Fibroblast of skin of left quadriceps (primary cell): Measurements from ENCODE around the gene ZC3HAV1.
"Not testable (repeated sequence)": the region's sequence is repeated elsewhere in the genome, so short reads cannot be mapped to it uniquely, and the experiment has no call there.

Source experiments
- DNase-seq, 2 experiments: peaks; one replicate each; pipeline ENCODE4 v3.0.0-alpha.2; 2013; ENCODE audit warnings: low read depth in 2 of 2

Gene ZC3HAV1

DNA sequence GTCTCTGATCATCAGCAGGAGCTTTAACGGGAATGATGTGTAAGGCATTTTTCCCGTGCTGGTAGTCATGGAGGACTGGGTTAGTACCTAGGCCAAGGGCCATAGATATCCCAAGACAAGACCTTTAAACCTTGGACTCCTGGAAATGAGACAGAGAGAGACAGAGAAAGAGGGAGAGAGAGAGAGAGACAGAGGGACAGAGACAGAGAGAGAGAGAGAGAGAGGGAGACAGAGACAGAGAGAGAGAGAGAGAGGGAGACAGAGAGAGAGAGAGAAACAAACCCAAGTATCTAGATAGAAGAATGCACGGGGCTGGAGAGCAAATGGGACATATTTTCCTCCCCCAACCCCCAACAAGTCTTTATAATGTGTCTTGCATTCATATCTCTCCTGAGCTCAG, 22.3 kb downstream of the ZC3HAV1 start:
- no peak for DNase-seq

- DNase-seq = no peak
These were observed 23.1 kb downstream of the ZC3HAV1 start for GRCh38 chr7:139086454-139086853.

DNA sequence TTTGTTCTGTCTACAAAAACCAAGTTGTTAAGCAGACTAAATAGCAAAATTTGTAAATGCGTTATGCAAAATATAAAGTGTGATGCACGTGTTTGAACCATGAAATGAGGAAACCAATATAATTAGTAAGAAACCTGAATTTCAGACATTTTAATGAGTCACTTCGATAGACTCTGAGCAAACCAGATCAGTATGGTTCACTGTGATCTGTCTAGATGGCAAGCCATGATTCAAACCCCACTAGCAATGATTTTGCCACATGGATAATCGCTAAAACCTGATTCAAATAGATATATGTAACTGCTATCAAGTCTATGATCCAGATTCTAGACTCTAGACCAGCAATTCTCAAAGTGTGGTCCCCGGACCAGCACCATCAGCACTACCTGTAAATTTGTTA, 24.8 kb downstream of the ZC3HAV1 start:
- no peak for DNase-seq

DNA sequence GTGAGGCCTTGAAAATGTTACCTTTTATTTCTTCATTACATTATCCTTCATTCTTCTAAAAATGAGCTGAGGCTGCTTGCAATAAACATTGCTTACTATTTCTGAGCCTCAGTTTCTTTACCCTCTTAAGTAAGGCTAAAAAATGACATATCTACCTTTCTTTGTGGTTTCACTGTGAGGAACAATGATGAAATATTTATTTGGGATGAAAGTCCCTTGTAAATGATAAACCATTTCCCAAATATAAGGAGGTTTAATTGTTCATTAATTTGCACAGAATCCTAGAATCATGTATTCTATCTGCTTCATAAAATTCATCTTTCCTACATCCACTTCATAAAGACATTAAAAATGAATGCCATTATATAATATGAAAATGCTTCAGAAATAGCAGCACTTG, 27.9 kb downstream of the ZC3HAV1 start:
- DNase-seq = no peak

GRCh38 chr7:139080905-139081304, 28.6 kb downstream of the ZC3HAV1 start:
- no peak for DNase-seq

GRCh38 chr7:139079861-139080260, 29.7 kb downstream of the ZC3HAV1 start:
- DNase-seq = no peak

DNA sequence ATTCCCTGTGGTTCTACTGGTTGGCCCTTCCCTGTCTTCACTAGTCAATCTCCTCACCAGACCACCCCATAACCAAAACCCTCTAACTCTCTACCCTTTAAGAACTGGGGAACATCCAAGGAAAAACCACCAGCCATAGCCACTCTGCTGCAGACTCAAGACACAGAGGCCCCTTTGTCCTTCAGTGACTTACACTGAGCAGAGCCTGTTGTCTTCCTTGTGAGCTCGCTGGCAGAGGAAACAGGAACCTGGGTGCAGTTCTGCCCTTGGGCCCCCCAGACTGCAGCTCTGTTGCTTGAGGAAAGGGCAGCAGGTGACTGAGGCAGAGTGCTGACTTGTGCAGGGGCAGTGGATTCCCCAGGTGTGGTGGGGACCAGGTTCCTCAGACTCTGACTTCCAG, 30.6 kb downstream of the ZC3HAV1 start:
- DNase-seq = no peak

GRCh38 chr7:139078399-139078798, 31.1 kb downstream of the ZC3HAV1 start:
- DNase-seq = no peak

DNA sequence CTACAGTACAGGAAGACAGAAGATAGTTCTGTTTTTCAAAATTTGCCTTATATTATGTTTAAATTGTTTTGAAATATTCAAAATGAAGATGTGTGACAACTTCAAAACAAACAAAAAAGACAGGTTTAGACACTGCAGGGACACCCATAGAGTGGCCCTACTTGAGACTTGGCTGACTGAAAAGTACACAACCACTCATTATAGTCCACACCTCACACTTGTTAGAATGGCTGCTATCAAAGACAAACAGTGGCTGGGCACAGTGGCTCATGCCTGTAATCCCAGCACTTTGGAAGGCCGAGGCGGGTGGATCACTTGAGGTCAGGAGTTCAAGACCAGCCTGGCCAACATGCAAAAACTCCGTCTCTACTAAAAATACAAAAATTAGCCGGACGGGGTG, 31.8 kb downstream of the ZC3HAV1 start:
- not testable (repeated sequence) for DNase-seq

DNA sequence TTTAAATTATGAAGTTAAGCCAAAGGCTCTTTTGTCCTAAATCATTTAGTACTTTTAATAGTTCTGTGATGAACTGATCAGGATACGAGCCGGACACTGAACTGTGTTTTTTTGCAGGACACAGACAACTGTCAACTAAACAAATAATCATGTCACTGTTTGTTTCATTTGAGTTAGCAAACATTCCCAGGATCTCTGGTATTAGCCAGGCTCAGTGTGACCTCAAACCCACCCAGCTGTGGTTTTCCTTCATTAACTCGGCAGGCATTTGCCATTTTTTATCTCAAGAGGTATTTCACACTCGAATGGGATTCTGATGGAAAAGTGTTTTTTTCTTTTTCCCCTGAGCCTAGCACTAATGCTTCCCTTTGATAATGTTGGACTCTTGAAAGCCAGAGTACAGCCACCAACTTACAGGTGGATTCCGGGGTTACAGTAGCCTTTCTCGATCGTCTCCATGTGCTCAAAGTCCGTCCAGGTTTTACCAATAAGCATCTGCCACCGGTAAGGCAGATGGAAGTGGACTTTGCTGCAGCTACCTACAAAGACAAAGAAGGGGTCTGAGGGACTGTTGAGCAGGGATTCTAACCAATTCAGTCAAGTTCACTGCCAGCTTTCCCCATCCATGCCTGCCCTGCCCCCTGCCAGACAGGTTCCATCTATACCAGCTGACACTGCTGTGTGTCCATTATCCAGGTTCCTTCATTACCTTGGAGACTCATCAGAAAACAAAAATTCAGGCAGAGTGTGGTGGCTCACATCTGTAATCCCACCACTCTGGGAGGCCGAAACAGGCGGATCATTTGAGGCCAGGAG, 33.4 kb downstream of the ZC3HAV1 start:
- DNase-seq = no peak

DNA sequence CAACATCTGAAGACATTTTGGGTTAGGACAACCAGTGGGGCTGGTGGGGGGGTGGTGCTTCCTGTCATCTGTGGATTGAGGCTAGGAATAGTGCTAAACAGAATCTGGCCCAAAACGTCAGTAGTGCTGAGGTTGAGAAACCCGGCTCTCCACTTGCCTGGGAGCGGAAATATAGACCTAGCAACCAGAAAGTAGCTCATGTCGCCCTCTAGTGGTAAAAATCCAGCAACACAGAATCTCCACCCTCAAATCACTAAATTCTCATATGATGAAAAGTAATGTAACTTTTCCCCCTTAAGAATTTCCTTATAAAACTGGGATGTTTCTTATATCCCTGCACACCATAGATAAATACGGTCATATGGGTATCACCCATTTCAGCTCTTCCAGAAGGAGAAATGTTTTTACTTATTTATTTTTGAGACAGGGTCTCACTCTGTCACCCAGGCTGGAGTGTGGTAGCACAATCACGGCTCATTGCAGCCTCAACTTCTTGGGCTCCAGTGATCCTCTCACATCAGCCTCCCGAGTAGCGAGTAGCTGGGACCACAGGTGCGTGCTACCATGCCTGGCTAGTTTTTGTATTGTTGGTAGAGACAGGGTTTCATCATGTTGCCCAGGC, 34.4 kb downstream of the ZC3HAV1 start:
- peak; percentile 58 to 60 for DNase-seq

DNA sequence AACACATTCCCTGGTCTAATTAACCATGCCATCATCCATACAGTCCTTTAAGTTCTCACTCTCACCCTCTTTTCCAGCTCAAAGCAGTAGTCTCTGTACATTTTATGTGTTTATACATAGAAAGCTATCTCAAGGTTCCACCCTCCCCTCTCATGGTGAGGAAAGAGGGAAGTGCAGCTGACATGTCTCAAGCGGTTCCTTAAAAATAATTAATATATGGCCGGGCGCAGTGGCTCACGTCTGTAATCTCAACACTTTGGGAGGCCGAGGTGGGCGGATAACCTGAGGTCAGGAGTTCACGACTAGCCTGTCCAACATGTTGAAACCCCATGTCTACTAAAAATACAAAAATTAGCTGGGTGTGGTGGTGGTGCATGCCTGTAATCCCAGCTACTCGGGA, 36.7 kb downstream of the ZC3HAV1 start:
- DNase-seq = no peak

GRCh38 chr7:139071680-139072079, 37.8 kb downstream of the ZC3HAV1 start:
- no peak for DNase-seq

- no peak for DNase-seq
These were observed 40.7 kb downstream of the ZC3HAV1 start for GRCh38 chr7:139068544-139069399.

DNA sequence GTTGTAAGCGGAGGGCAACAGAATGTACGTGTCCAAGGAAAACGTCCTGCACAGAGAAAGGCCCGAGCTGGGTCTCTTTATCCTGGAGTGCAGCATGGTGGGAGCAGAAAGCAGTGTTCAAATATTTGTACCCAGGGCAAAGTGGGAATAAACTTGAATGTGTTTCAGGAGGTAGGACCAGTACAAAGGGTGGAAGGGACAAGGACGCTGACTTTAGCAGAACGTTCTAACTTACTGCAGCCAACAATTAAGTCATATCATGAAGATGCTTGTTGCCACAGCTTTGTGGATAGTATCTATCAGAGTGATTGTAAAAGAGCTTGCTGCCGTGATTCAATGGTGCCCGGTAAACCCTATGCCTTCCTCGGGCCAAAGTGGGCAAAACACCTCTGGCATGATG, 43.2 kb downstream of the ZC3HAV1 start:
- no peak for DNase-seq

DNA sequence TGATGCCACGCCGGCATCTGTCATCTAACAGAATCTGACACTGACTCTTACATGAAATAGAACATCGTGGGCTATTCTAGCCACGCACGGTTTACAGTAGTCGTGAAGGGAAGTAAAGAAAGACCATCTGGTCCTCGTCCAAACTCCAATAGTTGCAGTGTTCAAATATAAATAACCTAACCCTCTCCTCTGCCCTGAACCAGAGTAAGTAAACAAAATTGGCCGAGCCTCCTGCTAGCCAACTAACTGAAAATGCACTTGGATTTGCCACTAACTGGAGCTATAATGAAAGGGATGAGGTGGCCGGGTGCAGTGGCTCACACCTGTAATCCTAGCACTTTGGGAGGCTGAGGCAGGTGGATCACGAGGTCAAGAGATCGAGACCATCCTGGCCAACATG, 44.2 kb downstream of the ZC3HAV1 start:
- no peak for DNase-seq

- DNase-seq = no peak
These were observed 48.1 kb downstream of the ZC3HAV1 start for GRCh38 chr7:139061416-139061815.

- DNase-seq = no peak
These were observed 48.8 kb downstream of the ZC3HAV1 start for GRCh38 chr7:139060695-139061237.

GRCh38 chr7:139059905-139060304, 49.6 kb downstream of the ZC3HAV1 start:
- DNase-seq = no peak

GRCh38 chr7:139058943-139059342, 50.6 kb downstream of the ZC3HAV1 start:
- peak; percentile 11 to 29 for DNase-seq

- no peak for DNase-seq
These were observed 53.8 kb downstream of the ZC3HAV1 start for GRCh38 chr7:139055674-139056073.

- not testable (repeated sequence) for DNase-seq
These were observed 54.9 kb downstream of the ZC3HAV1 start for GRCh38 chr7:139054656-139055055.
